ENCODE results near the gene DSCAML1. TPM values are rescaled to one million over a fixed set of nuclear protein-coding genes. Genes with fewer than 3 reads are reported as not detected.
"Not testable (repeated sequence)": the region's sequence is repeated elsewhere in the genome, so short reads cannot be mapped to it uniquely, and the experiment has no call there.

Gene DSCAML1
- total RNA-seq, 1 donor from 2014 or later: 0.22 TPM

GRCh38 chr11:117470576-117470975 is 326.4 kb downstream of the DSCAML1 start:
- no peak for ATAC-seq
- DNase-seq (ENCODE audit: missing footprints): no peak
- intact Hi-C loops (cut with DNase I): no loop called here

- ATAC-seq (no peak), DNase-seq (ENCODE audit: missing footprints) (no peak)
- intact Hi-C loops (cut with DNase I): no loop called here
These were observed 328.1 kb downstream of the DSCAML1 start for GRCh38 chr11:117468888-117469287.

- DNase-seq (ENCODE audit: missing footprints): no peak
- ATAC-seq: no peak
- intact Hi-C loops (cut with DNase I): no loop called here
These were observed 329.2 kb downstream of the DSCAML1 start for GRCh38 chr11:117467770-117468169.

- DNase-seq (ENCODE audit: missing footprints) (no peak), ATAC-seq (no peak)
- intact Hi-C loops (cut with DNase I): no loop called here
These were observed 330.1 kb downstream of the DSCAML1 start for GRCh38 chr11:117466966-117467365.

GRCh38 chr11:117465236-117465997 is 331.6 kb downstream of the DSCAML1 start:
- ATAC-seq: no peak

GRCh38 chr11:117464778-117465177 is 332.2 kb downstream of the DSCAML1 start:
- no peak for ATAC-seq
- intact Hi-C loops (cut with DNase I): loop anchor here (5.0 kb wide), 1 partner anchor 88 kb away; no protein-coding TSS in a partner anchor

More at GRCh38 chr11:117465236-117465997, 331.6 kb downstream of the DSCAML1 start:
- DNase-seq (ENCODE audit: missing footprints): no peak
- intact Hi-C loops (cut with DNase I): no loop called here

GRCh38 chr11:117462864-117463247 is 334.2 kb downstream of the DSCAML1 start:
- intact Hi-C loops (cut with DNase I): loop anchor here (5.0 kb wide), 1 partner anchor 89 kb away; no protein-coding TSS in a partner anchor
- ATAC-seq: no peak
- DNase-seq (ENCODE audit: missing footprints): no peak

More at GRCh38 chr11:117464778-117465177, 332.2 kb downstream of the DSCAML1 start:
- no peak for DNase-seq (ENCODE audit: missing footprints)

- DNase-seq (ENCODE audit: missing footprints) (no peak), ATAC-seq (no peak)
- intact Hi-C loops (cut with DNase I): loop anchor here (5.0 kb wide), 1 partner anchor 90 kb away; no protein-coding TSS in a partner anchor
These were observed 334.7 kb downstream of the DSCAML1 start for GRCh38 chr11:117462183-117462863.

- intact Hi-C loops (cut with DNase I): loop anchor here (5.0 kb wide), 1 partner anchor 91 kb away; no protein-coding TSS in a partner anchor
- DNase-seq (ENCODE audit: missing footprints) (no peak), ATAC-seq (no peak)
These were observed 335.4 kb downstream of the DSCAML1 start for GRCh38 chr11:117461396-117462182.

- intact Hi-C loops (cut with DNase I): loop anchor here (5.0 kb wide), 1 partner anchor 92 kb away; no protein-coding TSS in a partner anchor
- ATAC-seq: no peak
These were observed 337.1 kb downstream of the DSCAML1 start for GRCh38 chr11:117459979-117460300.

GRCh38 chr11:117459123-117459978 is 337.7 kb downstream of the DSCAML1 start:
- intact Hi-C loops (cut with DNase I): no loop called here
- ATAC-seq: no peak

More at GRCh38 chr11:117459979-117460300, 337.1 kb downstream of the DSCAML1 start:
- DNase-seq (ENCODE audit: missing footprints): no peak

GRCh38 chr11:117458275-117459122 is 338.5 kb downstream of the DSCAML1 start:
- DNase-seq (ENCODE audit: missing footprints): no peak
- intact Hi-C loops (cut with DNase I): no loop called here
- ATAC-seq: no peak

More at GRCh38 chr11:117459123-117459978, 337.7 kb downstream of the DSCAML1 start:
- no peak for DNase-seq (ENCODE audit: missing footprints)

- intact Hi-C loops (cut with DNase I): no loop called here
- no peak for ATAC-seq
- no peak for DNase-seq (ENCODE audit: missing footprints)
These were observed 339.2 kb downstream of the DSCAML1 start for GRCh38 chr11:117457835-117458234.

- intact Hi-C loops (cut with DNase I): no loop called here
- ATAC-seq (no peak), DNase-seq (ENCODE audit: missing footprints) (no peak)
These were observed 339.8 kb downstream of the DSCAML1 start for GRCh38 chr11:117457031-117457785.

- ATAC-seq; intact Hi-C loops (cut with DNase I); DNase-seq (ENCODE audit: missing footprints): not testable (repeated sequence)
These were observed 340.3 kb downstream of the DSCAML1 start for GRCh38 chr11:117456721-117457029.

GRCh38 chr11:117456027-117456720 is 340.8 kb downstream of the DSCAML1 start:
- DNase-seq (ENCODE audit: missing footprints) (no peak), ATAC-seq (no peak)
- intact Hi-C loops (cut with DNase I): no loop called here

All from Right ventricle myocardium inferior (tissue), 1 donor.